HCT116 (cell line): Measurements from ENCODE around the gene C1orf35. TPM values are rescaled to one million over a fixed set of nuclear protein-coding genes. Genes with fewer than 3 reads are reported as not detected.

Source experiments
- ATAC-seq: fragments of 200-7000 bp; cut with Tn5 transposase; 2 replicates; pipeline ENCODE4 v1.9.1; 2020; ENCODE audit warnings: mild to moderate bottlenecking, moderate library complexity
- BruUV-seq: library from RNA; stranded (reverse); fragments of 400-500 nt; replicated peaks from 2 replicates; lab custom pipeline; 2021; lab: Mats Ljungman, UMichigan
- CTCF ChIA-PET: fragments of 300-600 bp; sonication (Branson Sonifier 250); formaldehyde crosslinking; loops from one replicate; lab custom pipeline; 2021; ENCODE audit warnings: antibody characterized with exemption; lab: Charles Lee
- POLR2A ChIA-PET: fragments of 300-600, 350-600 bp; sonication (Branson Sonifier 250); formaldehyde crosslinking; loops from one replicate; lab custom pipeline; 2021; ENCODE audit warnings: antibody characterized with exemption; lab: Charles Lee
- RAD21 ChIA-PET, 2 experiments: fragments of 300-600 bp; sonication (Branson Sonifier 250); formaldehyde crosslinking; loops; one replicate each; lab custom pipeline; 2023; ENCODE audit warnings: low total read pairs in 2 of 2; ENCODE audit not compliant: uncharacterized antibody in 2 of 2, unreplicated experiment in 2 of 2, low non-redundant PET in 1 of 2; lab: Charles Lee
- DNase-seq: peaks from one replicate; pipeline ENCODE4 v3.0.0-alpha.2; 2010; ENCODE audit warnings: low read depth, low spot score
- H2AFZ ChIP-seq: fragments of 200-600 bp; shearing (Covaris generic), sonication (generic); 2 replicates; pipeline ENCODE4 v1.6.1; 2017; ENCODE audit warnings: low read depth, mixed run types, mixed read lengths, antibody characterized with exemption, low read length; ENCODE audit not compliant: poor library complexity, severe bottlenecking
- H3K27ac ChIP-seq: 2 replicates; pipeline ENCODE4 v1.5.1; 2012; ENCODE audit warnings: low read depth, low read length
- H3K27me3 ChIP-seq: fragments of 200-600 bp; sonication (generic); 2 replicates; pipeline ENCODE4 v1.6.1; 2016; ENCODE audit warnings: mixed run types, low read length, mixed read lengths; ENCODE audit not compliant: insufficient read depth
- H3K36me3 ChIP-seq, 2 experiments: fragments of 200-500 bp in 1 of 2; fragments of 200-600 bp in 1 of 2; sonication (Bioruptor generic) in 1 of 2; sonication (generic) in 1 of 2; 2 replicates each; pipeline versions ENCODE4 v1.5.1 to v1.6.1; 2014 to 2016; ENCODE audit warnings: low read length in 2 of 2, inconsistent platforms in 1 of 2, mixed read lengths in 1 of 2, mixed run types in 1 of 2; ENCODE audit not compliant: insufficient read depth in 2 of 2, control insufficient read depth in 1 of 2
- H3K4me1 ChIP-seq, 2 experiments: fragments of 200-600 bp in 1 of 2; sonication (generic) in 1 of 2; 2 replicates each; pipeline versions ENCODE4 v1.5.1 to v1.6.1; 2012 to 2017; ENCODE audit warnings: low read length in 2 of 2, inconsistent platforms in 1 of 2, mild to moderate bottlenecking in 1 of 2, mixed read lengths in 1 of 2, mixed run types in 1 of 2, moderate library complexity in 1 of 2; ENCODE audit not compliant: insufficient read depth in 2 of 2, control insufficient read depth in 1 of 2
- H3K4me2 ChIP-seq: fragments of 200-600 bp; sonication (generic); 2 replicates; pipeline ENCODE4 v1.6.1; 2017; ENCODE audit warnings: mixed run types, low read length, mixed read lengths
- H3K4me3 ChIP-seq, 2 experiments: fragments of 200-600 bp in 1 of 2; sonication (generic) in 1 of 2; replicated peaks in 1 of 2; 2 replicates each; pipeline ENCODE4 v1.5.1; 2011 to 2016; ENCODE audit warnings: low read length in 2 of 2, control low read depth in 1 of 2, low read depth in 1 of 2, mild to moderate bottlenecking in 1 of 2, mixed read lengths in 1 of 2, mixed run types in 1 of 2
- H3K79me2 ChIP-seq: fragments of 200-600 bp; sonication (generic); 2 replicates; pipeline ENCODE4 v1.6.1; 2017; ENCODE audit warnings: mild to moderate bottlenecking, mixed run types, low read length, moderate library complexity, mixed read lengths; ENCODE audit not compliant: insufficient read depth
- H3K9ac ChIP-seq: fragments of 200-600 bp; sonication (generic); 2 replicates; pipeline ENCODE4 v1.6.1; 2016; ENCODE audit warnings: low read length, mixed read lengths
- H3K9me2 ChIP-seq: fragments of 200-600 bp; sonication (generic), shearing (Covaris generic); 2 replicates; pipeline ENCODE4 v1.6.1; 2017; ENCODE audit warnings: mixed run types, mild to moderate bottlenecking, moderate library complexity; ENCODE audit not compliant: insufficient read depth
- H3K9me3 ChIP-seq, 2 experiments: fragments of 200-500 bp in 1 of 2; fragments of 200-600 bp in 1 of 2; sonication (Bioruptor generic) in 1 of 2; sonication (generic) in 1 of 2; 2 replicates each; pipeline ENCODE4 v1.6.1; 2014 to 2017; ENCODE audit warnings: low read length in 2 of 2, mixed read lengths in 2 of 2, inconsistent platforms in 1 of 2, low read depth in 1 of 2, mild to moderate bottlenecking in 1 of 2, mixed run types in 1 of 2, moderate library complexity in 1 of 2; ENCODE audit not compliant: control insufficient read depth in 1 of 2, insufficient read depth in 1 of 2
- H4K20me1 ChIP-seq: fragments of 200-600 bp; sonication (generic), shearing (Covaris generic); 2 replicates; pipeline ENCODE4 v1.6.1; 2017; ENCODE audit warnings: mixed run types, mild to moderate bottlenecking, moderate library complexity; ENCODE audit not compliant: insufficient read depth
- CTCF ChIP-seq, 3 experiments: fragments of 200-600 bp in 1 of 3; sonication (generic) in 1 of 3; IDR thresholded peaks in 2 of 3; conservative IDR thresholded peaks in 1 of 3; 2 replicates each; pipeline ENCODE4 v1.5.1; 2012 to 2017; ENCODE audit warnings: low read depth in 2 of 3, low read length in 2 of 3, antibody characterized with exemption in 1 of 3, borderline replicate concordance in 1 of 3, control low read depth in 1 of 3, mild to moderate bottlenecking in 1 of 3, mixed read lengths in 1 of 3, mixed run types in 1 of 3, moderate library complexity in 1 of 3; ENCODE audit not compliant: insufficient read depth in 1 of 3
- ELF1 ChIP-seq: IDR thresholded peaks from 2 replicates; pipeline ENCODE4 v1.6.1; 2012; ENCODE audit warnings: low read depth, borderline replicate concordance
- JUND ChIP-seq: IDR thresholded peaks from 2 replicates; pipeline ENCODE4 v1.6.1; 2012
- POLR2A ChIP-seq: IDR thresholded peaks from 2 replicates; pipeline ENCODE4 v1.7.0; 2011; ENCODE audit warnings: borderline replicate concordance; ENCODE audit not compliant: insufficient read depth, insufficient read length; ENCODE audit errors: extremely low read depth
- POLR2AphosphoS5 ChIP-seq: IDR thresholded peaks from 2 replicates; pipeline ENCODE4 v1.6.1; 2011; ENCODE audit warnings: mild to moderate bottlenecking, low read depth, low read length, moderate library complexity
- SP1 ChIP-seq: IDR thresholded peaks from 2 replicates; pipeline ENCODE4 v1.6.1; 2012; ENCODE audit warnings: low read depth
- ZFX ChIP-seq: fragments of 450-650 bp; IDR thresholded peaks from 2 replicates; pipeline ENCODE4 v1.6.1; 2017
- intact Hi-C: fragments of 100-400 bp; cut with micrococcal nuclease; formaldehyde crosslinking; loops from 2 replicates; pipeline ENCODE4 v1.10.0; 2022
- total RNA-seq: library from RNA; stranded (reverse); gene quantifications from one replicate; pipeline ENCODE4 v1.2.1, GENCODE V29; 2021; ENCODE audit not compliant: unreplicated experiment

C1orf35 gene
- total RNA-seq, 1 experiment from 2014 or later = 26.1 TPM

- Histone ChIP-seq H3K9me2 (no peaks in the 10 kb centered on the region), H3K4me3 (no peak overlapping the region), H2AFZ (no peak overlapping the region), H3K27me3 (no peaks in the 10 kb centered on the region), H3K36me3 (0 out of 4 replicates have a peak, but pooled peaks cover 0 to 6% of the 10 kb centered on the region in 2 experiments), H3K9me3 (no peaks in the 10 kb centered on the region), H3K4me1 (peaks cover 11% of the 10 kb centered on the region in 2 experiments; a peak in 3 of 4 replicates), H4K20me1 (no peaks in the 10 kb centered on the region), H3K9ac (no peak overlapping the region), H3K4me2 (no peak overlapping the region), H3K79me2 (no peaks in the 10 kb centered on the region; the same call in 1 of the 2 replicates), H3K27ac (no peak overlapping the region)
- ChIA-PET POLR2A (interaction anchor here (1.1 kb wide), 1 partner anchor 14 kb away, joined by 4 read pairs; the partner anchor contains the start of gene IBA57), RAD21 (no interaction called here), CTCF (interaction anchor here (1.3 kb wide), 1 partner anchor 14 kb away, joined by 3 read pairs; the partner anchor contains the start of gene IBA57)
- no peak for ATAC-seq
- DNase-seq = no peak
- BruUV-seq = no TSS peak
- intact Hi-C loops = no loop called here
- TF ChIP-seq POLR2A (no peak), SP1 (no peak), JUND (no peak), POLR2AphosphoS5 (no peak), ZFX (no peak), CTCF (IDR thresholded peaks at IDR 0.05 in 2 of 3, conservative IDR thresholded peaks at IDR 0.05 in 1 of 3; ENCODE audit: borderline replicate concordance in 1 of 3, insufficient read depth in 1 of 3, low read depth in 2 of 3, low read length in 2 of 3) (no peak), ELF1 (no peak)
Observed at GRCh38 chr1:228151180-228151925, 48.2 kb upstream of the C1orf35 start.
